Femur (tissue), 1 donor: Measurements from ENCODE around the gene NIT2.

Experiments used
- DNase-seq: peaks from one replicate; pipeline ENCODE4 v3.0.0-alpha.2; 2017

NIT2 gene

GRCh38 chr3:100399341-100400071, 64.9 kb downstream of the NIT2 start:
- DNase-seq: no peak

GRCh38 chr3:100400419-100400779, 65.8 kb downstream of the NIT2 start:
- peak; percentile 47 for DNase-seq

GRCh38 chr3:100400780-100401673, 66.5 kb downstream of the NIT2 start, which contains the start of the genes LNP1 and TOMM70:
LNP1 (plus strand) TSS chr3:100401539; CDS start chr3:100429730, 28,191 bp downstream.
TOMM70 (minus strand) TSS chr3:100401089; CDS start chr3:100400949, 140 bp downstream.
- peak; percentile 98 for DNase-seq

GRCh38 chr3:100401674-100402041, 67.1 kb downstream of the NIT2 start:
- DNase-seq: peak; percentile 67

GRCh38 chr3:100402256-100402655, 67.7 kb downstream of the NIT2 start:
- DNase-seq: no peak

- no peak for DNase-seq
Observed at GRCh38 chr3:100402891-100403290, 68.3 kb downstream of the NIT2 start.

- no peak for DNase-seq
Observed at GRCh38 chr3:100403362-100404249, 69.0 kb downstream of the NIT2 start.

- no peak for DNase-seq
Observed at GRCh38 chr3:100404250-100404548, 69.6 kb downstream of the NIT2 start.

- no peak for DNase-seq
Observed at GRCh38 chr3:100407164-100407563, 72.6 kb downstream of the NIT2 start.

GRCh38 chr3:100407977-100408532, 73.5 kb downstream of the NIT2 start:
- no peak for DNase-seq
